ENCODE results near the gene ASIC1. TPM values are rescaled to one million over a fixed set of nuclear protein-coding genes. Genes with fewer than 3 reads are reported as not detected.

Gene ASIC1
- total and polyA plus RNA-seq, 12 donors, result 0.17 to 1.6 (median 0.70) TPM

- intact Hi-C loops (cut with DNase I), result loop anchor here in 7 of 10 donors (1.0 to 10.0 kb wide), 6 partner anchors 26 to 230 kb away; partner anchors contain the start of gene CERS5 (in 4 of the 7)
- H3K4me3 ChIP-seq, result peak within 1 kb of the TSS; percentile 73 to 99 (median 90)
- H3K27ac ChIP-seq, result peak within 1 kb of the TSS; percentile 95 to 100 (median 98)
- peaks cover 0 to 34% (median 13%) of the 10 kb centered on the region in 9 donors for H3K4me1 ChIP-seq
- peak; percentile 95 to 98 (median 96) for ATAC-seq
- H3K36me3 ChIP-seq, result peaks cover 0 to 36% (median 22%) of the 10 kb centered on the region in 9 donors
- H3K9me3 ChIP-seq, result no peaks in the 10 kb centered on the region
- 0% methylated on average over 62 to 69 of the region's 69 CpGs for WGBS, 2 donors
- peak; percentile 93 for DNase-seq
- H3K27me3 ChIP-seq, result no peaks in the 10 kb centered on the region
- TF ChIP-seq, protein P1, sequence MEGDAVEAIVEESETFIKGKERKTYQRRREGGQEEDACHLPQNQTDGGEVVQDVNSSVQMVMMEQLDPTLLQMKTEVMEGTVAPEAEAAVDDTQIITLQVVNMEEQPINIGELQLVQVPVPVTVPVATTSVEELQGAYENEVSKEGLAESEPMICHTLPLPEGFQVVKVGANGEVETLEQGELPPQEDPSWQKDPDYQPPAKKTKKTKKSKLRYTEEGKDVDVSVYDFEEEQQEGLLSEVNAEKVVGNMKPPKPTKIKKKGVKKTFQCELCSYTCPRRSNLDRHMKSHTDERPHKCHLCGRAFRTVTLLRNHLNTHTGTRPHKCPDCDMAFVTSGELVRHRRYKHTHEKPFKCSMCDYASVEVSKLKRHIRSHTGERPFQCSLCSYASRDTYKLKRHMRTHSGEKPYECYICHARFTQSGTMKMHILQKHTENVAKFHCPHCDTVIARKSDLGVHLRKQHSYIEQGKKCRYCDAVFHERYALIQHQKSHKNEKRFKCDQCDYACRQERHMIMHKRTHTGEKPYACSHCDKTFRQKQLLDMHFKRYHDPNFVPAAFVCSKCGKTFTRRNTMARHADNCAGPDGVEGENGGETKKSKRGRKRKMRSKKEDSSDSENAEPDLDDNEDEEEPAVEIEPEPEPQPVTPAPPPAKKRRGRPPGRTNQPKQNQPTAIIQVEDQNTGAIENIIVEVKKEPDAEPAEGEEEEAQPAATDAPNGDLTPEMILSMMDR (IDR thresholded peaks at IDR 0.05), result peak in 8 of 9 donors; percentile 12 to 78 (median 59)
Observed at GRCh38 chr12:50084775-50085614, 27.6 kb downstream of the ASIC1 start, which contains the start of gene SMARCD1. TSS of gene SMARCD1 (plus strand) at chr12:50085342. CDS start at chr12:50085370, 28 bp downstream.

- Histone ChIP-seq H3K36me3 (peaks cover 0 to 43% (median 27%) of the 10 kb centered on the region in 9 donors), H3K27me3 (no peaks in the 10 kb centered on the region), H3K4me3 (peak overlapping the region; percentile 73 to 99 (median 90)), H3K9me3 (no peaks in the 10 kb centered on the region), H3K27ac (peak overlapping the region; percentile 95 to 100 (median 98)), H3K4me1 (peaks cover 0 to 34% (median 13%) of the 10 kb centered on the region in 9 donors)
- TF ChIP-seq, protein P1 (IDR thresholded peaks at IDR 0.05), result no peak
- ATAC-seq (no peak), DNase-seq (no peak)
- intact Hi-C loops (cut with DNase I), result loop anchor here in 8 of 10 donors (1.0 to 10.0 kb wide), 6 partner anchors 25 to 229 kb away; partner anchors contain the start of gene CERS5 (in 4 of the 8)
- WGBS, 2 donors, result 3 to 7% methylated on average over 8 of the region's 8 CpGs
Observed at GRCh38 chr12:50085615-50086072, 28.2 kb downstream of the ASIC1 start.

DNA sequence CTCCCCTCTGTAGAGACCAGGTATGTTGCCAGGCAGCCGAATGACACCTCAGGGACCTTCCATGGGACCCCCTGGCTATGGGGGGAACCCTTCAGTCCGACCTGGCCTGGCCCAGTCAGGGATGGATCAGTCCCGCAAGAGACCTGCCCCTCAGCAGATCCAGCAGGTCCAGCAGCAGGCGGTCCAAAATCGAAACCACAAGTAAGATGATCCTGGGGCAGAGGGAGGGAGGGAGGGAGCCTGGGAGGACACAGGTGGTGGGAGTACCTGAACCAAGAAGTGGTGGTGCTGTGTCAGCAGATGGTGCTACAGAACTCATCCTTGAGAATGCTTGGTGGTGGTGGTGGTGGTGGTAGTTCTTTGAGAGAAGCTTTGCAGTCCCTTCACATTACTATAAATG lies 28.8 kb downstream of the ASIC1 start:
- WGBS, 2 donors, result 74 to 84% methylated on average over 5 of the region's 5 CpGs
- intact Hi-C loops (cut with DNase I), result loop anchor here in 6 of 10 donors (2.0 to 10.0 kb wide), 5 partner anchors 25 to 229 kb away; partner anchors contain the start of gene CERS5 (in 2 of the 6)
- DNase-seq (no peak), ATAC-seq (no peak)
- peaks cover 0 to 48% (median 32%) of the 10 kb centered on the region in 9 donors for H3K36me3 ChIP-seq
- H3K27ac ChIP-seq, result peak overlapping the region in 9 of 10 donors; percentile 96 to 100 (median 98)
- peaks cover 0 to 34% (median 13%) of the 10 kb centered on the region in 9 donors for H3K4me1 ChIP-seq
- no peaks in the 10 kb centered on the region for H3K9me3 ChIP-seq
- TF ChIP-seq, protein P1 (IDR thresholded peaks at IDR 0.05), result no peak
- no peaks in the 10 kb centered on the region for H3K27me3 ChIP-seq
- peak overlapping the region in 7 of 10 donors; percentile 85 to 99 (median 90) for H3K4me3 ChIP-seq

DNA sequence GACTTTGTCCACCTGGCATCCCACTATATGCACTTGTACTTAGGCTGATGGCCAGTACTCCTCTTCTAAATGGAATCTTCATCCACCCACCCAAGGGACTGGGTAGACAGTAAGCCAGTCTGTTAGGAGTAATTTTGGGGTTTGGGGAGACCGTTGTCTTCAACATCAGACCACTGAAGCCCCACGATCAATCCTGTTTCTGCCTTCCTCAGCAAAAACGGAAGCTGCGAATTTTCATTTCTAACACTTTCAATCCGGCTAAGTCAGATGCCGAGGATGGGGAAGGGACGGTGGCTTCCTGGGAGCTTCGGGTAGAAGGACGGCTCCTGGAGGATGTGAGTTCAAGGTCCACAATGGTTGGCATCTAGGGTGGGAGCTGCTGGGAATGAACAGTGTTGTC lies 29.8 kb downstream of the ASIC1 start:
- Histone ChIP-seq H3K36me3 (peaks cover 0 to 58% (median 42%) of the 10 kb centered on the region in 9 donors), H3K4me3 (no peak overlapping the region), H3K9me3 (no peaks in the 10 kb centered on the region), H3K4me1 (peaks cover 0 to 34% (median 13%) of the 10 kb centered on the region in 9 donors), H3K27ac (peak overlapping the region in 1 of 10 donors; percentile 48), H3K27me3 (no peaks in the 10 kb centered on the region)
- intact Hi-C loops (cut with DNase I), result loop anchor here in 6 of 10 donors (2.0 to 10.0 kb wide), 5 partner anchors 24 to 228 kb away; partner anchors contain the start of gene CERS5 (in 2 of the 6)
- DNase-seq (no peak), ATAC-seq (no peak)
- TF ChIP-seq, protein P1 (IDR thresholded peaks at IDR 0.05), result no peak
- whole genome bisulfite sequencing, 2 donors, result 81 to 86% methylated on average over 9 of the region's 9 CpGs

Data from heart right ventricle (tissue), 16 donors.